Measurements from ENCODE around the gene SNAPC3.
"Not testable (repeated sequence)": the region's sequence is repeated elsewhere in the genome, so short reads cannot be mapped to it uniquely, and the experiment has no call there.

DNA sequence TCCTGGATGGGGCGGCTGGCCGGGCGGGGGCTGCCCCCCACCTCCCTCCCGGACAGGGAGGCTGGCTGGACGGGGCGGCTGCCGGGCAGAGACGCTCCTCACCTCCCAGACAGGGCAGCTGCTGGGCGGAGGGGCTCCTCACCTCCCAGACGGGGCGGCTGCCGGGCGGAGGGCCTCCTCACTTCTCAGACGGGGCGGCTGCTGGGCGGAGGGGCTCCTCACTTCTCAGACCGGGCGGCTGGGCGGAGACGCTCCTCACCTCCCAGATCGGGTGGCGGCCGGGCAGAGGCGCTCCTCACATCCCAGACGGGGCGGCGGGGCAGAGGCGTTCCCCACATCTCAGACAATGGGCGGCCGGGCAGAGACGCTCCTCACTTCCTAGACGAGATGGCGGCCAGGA is 19.6 kb downstream of the SNAPC3 start:
- TF ChIP-seq BHLHE40 (IDR thresholded peaks at IDR 0.05; ENCODE audit: low read depth, low read length); POLR2A (IDR thresholded peaks at IDR 0.05; ENCODE audit: low read depth, low read length); FOS (IDR thresholded peaks at IDR 0.05; ENCODE audit: low read depth, low read length); MAFK (IDR thresholded peaks at IDR 0.05; ENCODE audit: low read depth, low read length); RFX5 (IDR thresholded peaks at IDR 0.05; ENCODE audit: low read depth, low read length); SMC3 (IDR thresholded peaks at IDR 0.05; ENCODE audit: low read depth, low read length); RAD21 (IDR thresholded peaks at IDR 0.05; ENCODE audit: low read length); NFE2L2 (IDR thresholded peaks at IDR 0.05; ENCODE audit: low read depth, low read length); MXI1 (IDR thresholded peaks at IDR 0.05; ENCODE audit: borderline replicate concordance, low read depth, low read length); RCOR1 (IDR thresholded peaks at IDR 0.05; ENCODE audit: insufficient replicate concordance, low read length): not testable (repeated sequence)
- TF ChIP-seq, protein P1, sequence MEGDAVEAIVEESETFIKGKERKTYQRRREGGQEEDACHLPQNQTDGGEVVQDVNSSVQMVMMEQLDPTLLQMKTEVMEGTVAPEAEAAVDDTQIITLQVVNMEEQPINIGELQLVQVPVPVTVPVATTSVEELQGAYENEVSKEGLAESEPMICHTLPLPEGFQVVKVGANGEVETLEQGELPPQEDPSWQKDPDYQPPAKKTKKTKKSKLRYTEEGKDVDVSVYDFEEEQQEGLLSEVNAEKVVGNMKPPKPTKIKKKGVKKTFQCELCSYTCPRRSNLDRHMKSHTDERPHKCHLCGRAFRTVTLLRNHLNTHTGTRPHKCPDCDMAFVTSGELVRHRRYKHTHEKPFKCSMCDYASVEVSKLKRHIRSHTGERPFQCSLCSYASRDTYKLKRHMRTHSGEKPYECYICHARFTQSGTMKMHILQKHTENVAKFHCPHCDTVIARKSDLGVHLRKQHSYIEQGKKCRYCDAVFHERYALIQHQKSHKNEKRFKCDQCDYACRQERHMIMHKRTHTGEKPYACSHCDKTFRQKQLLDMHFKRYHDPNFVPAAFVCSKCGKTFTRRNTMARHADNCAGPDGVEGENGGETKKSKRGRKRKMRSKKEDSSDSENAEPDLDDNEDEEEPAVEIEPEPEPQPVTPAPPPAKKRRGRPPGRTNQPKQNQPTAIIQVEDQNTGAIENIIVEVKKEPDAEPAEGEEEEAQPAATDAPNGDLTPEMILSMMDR (conservative IDR thresholded peaks at IDR 0.05; ENCODE audit: low read depth, low read length), result not testable (repeated sequence)
- TF ChIP-seq, protein P2, sequence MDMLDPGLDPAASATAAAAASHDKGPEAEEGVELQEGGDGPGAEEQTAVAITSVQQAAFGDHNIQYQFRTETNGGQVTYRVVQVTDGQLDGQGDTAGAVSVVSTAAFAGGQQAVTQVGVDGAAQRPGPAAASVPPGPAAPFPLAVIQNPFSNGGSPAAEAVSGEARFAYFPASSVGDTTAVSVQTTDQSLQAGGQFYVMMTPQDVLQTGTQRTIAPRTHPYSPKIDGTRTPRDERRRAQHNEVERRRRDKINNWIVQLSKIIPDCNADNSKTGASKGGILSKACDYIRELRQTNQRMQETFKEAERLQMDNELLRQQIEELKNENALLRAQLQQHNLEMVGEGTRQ (IDR thresholded peaks at IDR 0.05; ENCODE audit: low read depth, low read length), result not testable (repeated sequence)

All from IMR-90 (cell line).